ENCODE data around the gene ZNF680. TPM values are rescaled to one million over a fixed set of nuclear protein-coding genes. Genes with fewer than 3 reads are reported as not detected.

ZNF680 gene
- total RNA-seq, 1 donor from 2014 or later, result 10.3 TPM

Other genes with a start within 250 kb of the ZNF680 start
- gene ZNF736, start 249.1 kb downstream of the ZNF680 start, total RNA-seq, result 11.6 TPM
- 4.0 TPM for gene ZNF107, start 103.1 kb upstream of the ZNF680 start, total RNA-seq
- gene ZNF138, start 231.4 kb upstream of the ZNF680 start, total RNA-seq, result 4.0 TPM